GM18505 (cell line): ENCODE measurements around the gene KLHL9.
"Not testable (repeated sequence)": the region's sequence is repeated elsewhere in the genome, so short reads cannot be mapped to it uniquely, and the experiment has no call there.

Experiments used
- ATAC-seq: cut with Tn5 transposase; IDR thresholded peaks from one replicate; pipeline ENCODE4 v1.9.1; 2021; ENCODE audit not compliant: unreplicated experiment
- POLR2A ChIP-seq: IDR thresholded peaks from 4 replicates; pipeline ENCODE4 v1.6.1; 2011; ENCODE audit warnings: borderline replicate concordance; ENCODE audit not compliant: insufficient read depth, insufficient read length; ENCODE audit errors: extremely low read depth

The KLHL9 gene, protein sequence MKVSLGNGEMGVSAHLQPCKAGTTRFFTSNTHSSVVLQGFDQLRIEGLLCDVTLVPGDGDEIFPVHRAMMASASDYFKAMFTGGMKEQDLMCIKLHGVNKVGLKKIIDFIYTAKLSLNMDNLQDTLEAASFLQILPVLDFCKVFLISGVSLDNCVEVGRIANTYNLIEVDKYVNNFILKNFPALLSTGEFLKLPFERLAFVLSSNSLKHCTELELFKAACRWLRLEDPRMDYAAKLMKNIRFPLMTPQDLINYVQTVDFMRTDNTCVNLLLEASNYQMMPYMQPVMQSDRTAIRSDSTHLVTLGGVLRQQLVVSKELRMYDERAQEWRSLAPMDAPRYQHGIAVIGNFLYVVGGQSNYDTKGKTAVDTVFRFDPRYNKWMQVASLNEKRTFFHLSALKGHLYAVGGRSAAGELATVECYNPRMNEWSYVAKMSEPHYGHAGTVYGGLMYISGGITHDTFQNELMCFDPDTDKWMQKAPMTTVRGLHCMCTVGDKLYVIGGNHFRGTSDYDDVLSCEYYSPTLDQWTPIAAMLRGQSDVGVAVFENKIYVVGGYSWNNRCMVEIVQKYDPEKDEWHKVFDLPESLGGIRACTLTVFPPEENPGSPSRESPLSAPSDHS

DNA sequence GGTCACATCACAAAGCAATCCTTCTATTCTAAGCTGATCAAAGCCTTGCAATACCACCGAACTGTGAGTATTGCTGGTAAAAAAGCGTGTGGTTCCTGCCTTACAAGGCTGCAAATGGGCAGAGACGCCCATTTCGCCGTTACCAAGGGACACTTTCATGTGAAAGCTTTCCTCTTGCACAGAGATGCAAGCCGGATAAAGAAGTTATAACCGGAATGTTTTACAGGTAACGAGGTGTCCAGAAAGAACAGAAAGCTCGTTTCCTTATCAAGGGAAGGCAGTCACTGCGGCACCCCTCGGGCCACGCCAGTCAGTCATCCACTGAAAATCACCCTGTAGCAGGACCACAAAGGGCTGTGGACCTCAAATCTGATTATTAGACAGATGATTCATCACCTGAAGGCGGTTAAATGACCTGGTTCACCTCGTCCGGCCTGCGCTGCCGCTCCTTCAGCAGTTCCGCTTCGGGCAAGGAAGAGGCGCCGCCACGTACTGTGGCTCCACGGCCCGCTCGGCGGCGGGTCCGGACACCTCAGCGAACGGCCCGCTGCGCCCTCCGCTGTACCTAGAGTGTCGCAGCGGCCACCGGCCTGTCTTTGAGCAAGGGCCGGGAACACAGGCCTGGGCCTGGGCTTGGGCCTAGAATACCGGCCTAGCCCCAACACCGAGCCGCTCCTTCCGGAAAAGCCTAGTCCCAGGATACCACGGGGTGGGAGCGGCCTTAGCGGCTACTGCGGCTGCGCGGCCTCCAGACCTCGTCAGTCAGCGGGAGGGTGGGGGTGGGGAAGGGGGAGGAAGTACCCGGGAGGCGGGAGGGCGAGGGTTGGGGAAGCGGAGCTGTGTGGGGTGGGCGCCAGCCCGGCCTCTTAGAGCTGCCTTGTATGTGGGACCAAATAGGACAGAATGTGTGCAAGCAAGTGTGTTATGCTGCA lies at the start of gene KLHL9:
KLHL9 (minus strand) TSS at position 704 of the 932 bp plus-strand sequence; CDS start at position 159, 545 bp downstream.
- TF ChIP-seq POLR2A, result peak; percentile 88
- ATAC-seq, result peak; percentile 88

DNA sequence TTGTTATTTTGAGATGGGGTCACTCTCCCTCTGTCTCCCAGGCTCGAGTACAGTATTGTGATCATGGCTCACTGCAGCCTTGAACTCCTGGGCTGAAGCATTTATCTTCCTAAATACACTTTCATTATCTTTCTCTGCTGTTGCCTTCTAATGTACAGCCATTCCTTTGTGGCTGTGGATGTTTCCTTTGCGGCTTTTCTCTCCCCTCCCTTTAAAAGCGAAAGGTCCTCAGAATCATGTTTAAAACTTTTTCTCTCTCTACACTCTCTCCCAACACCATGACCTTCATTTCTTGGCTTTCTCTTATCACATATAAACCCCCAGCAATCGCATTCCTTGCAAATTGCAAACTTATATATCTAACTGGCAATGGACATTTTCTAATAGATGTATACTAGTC lies 48.4 kb upstream of the KLHL9 start:
- no peak for TF ChIP-seq POLR2A
- ATAC-seq, result no peak

DNA sequence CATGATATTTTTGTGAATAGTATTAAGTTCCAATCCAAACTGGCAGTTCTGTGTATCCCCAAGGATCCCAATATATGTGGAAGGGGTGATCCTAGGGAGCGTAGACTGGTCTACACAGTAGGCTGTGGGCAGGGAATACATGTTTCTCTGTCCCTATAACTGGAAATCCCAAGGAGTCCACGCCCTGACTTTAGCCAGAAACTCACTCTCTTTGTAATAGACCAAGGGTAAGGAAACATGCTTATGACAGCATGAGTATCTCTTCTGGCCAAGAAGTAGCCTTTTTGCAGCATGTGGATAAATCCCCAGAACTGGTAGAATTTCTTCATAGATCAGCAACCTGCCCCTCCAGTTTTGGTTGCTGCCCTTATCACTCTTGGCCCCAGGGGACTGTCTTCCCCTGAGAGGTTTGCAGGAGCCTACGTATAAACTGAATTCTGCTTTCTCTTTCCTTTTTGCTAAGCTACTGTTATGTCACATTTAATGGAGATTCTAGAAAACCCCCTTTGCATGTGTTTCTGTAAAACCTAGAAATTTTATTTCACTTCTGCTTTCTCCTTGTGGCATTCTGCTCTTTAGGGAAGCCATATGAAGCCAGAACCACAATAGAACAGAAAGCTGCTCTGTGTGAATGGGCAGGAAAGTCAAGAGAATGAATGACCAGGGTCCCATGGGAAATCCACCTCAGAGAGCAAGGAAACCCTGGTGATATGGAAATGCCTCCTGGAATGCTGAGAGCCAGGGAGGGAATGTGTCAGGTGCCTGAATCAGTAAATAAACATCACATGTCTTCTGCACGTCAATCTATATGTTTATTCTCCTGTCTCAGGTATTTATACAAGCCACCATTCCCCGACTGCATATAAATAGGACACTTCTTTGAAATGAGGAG lies 46.5 kb upstream of the KLHL9 start:
- ATAC-seq, result peak; percentile 99
- no peak for TF ChIP-seq POLR2A

DNA sequence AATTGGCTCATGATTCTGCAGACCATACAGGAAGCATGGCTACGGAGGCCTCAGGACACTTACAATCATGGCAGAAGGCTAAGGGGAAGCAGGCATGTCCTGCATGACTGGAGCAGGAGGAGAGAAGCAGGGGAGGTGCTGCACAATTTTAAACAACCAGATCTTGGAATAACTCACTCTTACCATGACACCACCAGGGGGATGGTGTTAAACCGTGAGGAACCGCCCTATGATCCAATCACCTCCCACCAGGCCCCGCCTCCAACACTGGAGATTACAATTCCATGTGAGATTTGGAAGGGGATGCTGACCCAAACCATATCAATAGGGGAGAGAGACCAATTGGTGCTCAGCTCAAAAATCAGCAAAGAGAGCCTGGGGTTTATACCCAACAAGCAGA lies 36.3 kb upstream of the KLHL9 start:
- ATAC-seq, result not testable (repeated sequence)

DNA sequence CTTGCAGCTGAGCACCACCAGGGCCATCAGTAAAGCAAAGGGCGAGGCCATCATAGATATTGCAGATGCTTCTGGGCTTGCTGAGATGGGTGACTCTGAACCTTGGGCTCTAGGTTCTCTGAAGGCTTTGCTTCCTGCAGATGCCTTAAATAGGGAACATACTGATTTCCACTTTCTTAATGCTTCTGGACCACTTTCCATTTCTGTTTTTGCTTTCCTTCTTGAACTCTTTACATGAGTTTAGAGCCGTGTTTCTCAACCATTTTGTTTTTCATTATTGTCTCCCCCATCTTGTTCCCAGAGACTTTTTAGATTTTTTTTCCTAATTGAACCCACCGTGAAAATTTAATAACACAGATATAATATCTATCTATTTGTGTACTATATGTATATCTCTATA lies 32.8 kb upstream of the KLHL9 start, which contains the start of gene IFNA13:
IFNA13 (minus strand) TSS at position 101 of the 400 bp plus-strand sequence; CDS start at position 54, 47 bp downstream.
- ATAC-seq, result no peak
- TF ChIP-seq POLR2A, result no peak

DNA sequence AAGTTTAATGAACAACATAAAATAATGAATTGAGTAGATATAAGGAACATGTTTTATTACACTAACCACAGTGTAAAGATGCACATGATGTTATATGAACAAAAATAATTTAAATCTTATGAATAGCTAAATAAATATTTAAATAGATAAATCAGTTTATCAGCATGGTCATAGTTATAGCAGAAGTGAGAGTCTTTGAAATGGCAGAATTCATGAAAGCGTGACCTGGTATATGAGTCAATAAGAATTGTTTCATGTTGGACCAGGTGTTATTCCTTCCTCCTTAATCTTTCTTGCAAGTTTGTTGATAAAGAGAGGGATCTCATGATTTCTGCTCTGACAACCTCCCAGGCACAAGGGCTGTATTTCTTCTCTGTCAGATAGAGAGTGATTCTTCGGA lies 32.0 kb upstream of the KLHL9 start:
- peak; percentile 97 for ATAC-seq

DNA sequence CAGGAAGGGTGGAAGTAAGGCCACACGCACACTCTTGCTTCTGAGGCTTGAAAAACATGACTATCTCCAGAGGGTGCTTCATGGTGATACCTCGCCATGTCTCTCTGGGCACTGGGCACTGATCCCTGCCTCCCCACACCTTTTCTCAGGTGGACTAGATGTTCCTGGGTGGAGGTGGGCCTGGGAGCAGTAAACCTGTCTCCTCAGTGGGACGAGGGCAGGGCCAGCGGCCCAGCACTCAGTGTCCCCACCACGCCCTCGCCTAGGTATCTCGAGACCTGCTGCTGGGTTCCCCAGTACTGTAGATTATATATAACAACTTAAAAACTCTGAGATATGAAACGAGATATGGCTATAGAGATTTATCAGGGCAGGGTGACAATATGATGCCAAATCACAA lies 27.1 kb upstream of the KLHL9 start:
- no peak for TF ChIP-seq POLR2A
- no peak for ATAC-seq

DNA sequence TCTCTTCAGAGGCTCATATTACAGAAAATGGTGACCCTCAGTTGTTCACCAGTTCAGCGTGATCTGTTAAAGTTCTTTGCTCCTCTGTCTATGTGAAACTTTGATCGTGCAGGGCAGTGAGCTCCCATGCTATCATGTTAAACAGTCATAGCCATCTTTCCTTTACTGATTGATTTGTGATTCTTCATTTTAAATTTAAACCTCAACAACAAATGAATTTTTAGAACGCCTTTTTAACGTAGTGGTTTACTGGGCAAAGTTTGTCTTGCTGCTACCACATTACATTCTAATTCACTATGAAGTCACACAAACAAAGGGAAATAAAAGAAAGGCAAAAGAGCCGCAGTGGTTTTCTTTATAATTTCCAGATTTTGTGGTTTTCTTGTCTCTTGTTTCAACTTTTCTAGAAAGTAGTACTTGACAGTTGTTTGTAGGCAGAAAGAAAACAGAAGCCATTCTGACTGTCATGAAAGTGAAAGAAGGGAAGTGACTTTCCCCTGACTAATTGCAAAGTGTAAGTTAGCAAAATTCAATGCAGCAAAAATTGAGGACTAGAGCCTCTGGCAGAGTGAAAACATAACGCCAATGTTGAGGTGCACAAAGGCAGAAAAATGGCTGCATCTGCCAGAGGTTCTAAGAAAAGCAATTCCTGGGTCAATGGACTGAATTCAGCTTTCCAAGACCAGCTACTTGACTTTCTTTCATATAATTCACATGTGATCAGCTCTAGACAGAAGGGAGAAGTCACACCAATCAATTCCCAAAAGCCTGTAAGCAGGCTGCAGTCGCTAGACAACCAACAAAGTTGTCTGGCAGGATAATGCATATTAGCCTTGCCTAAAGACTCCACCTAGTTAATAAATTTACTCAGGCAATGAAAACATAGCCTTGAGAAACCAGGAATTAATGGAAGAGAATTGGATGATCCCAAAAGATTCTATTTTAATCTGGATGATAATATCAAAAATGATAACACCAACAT lies 22.6 kb upstream of the KLHL9 start:
- no peak for TF ChIP-seq POLR2A

DNA sequence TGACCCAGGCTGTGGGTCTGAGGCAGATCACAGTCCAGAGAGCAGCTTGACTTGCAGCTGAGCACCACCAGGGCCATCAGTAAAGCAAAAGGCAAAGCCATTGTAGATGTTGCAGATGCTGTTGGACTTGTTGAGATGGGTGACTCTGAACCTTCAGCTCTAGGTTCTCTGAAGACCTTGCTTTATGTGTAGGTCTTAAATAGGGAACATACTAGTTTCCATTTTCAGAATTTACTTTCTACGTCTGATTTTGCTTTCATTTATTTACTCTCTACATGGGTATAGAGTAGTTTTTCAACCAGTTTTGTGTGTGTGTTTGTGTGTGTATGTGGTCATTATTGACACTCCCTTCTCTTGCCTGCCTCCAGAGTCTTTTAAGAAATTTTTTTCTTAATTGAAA lies 15.6 kb upstream of the KLHL9 start, which contains the start of gene IFNA6:
IFNA6 (minus strand) TSS at position 101 of the 400 bp plus-strand sequence; CDS start at position 101, 0 bp downstream.
- TF ChIP-seq POLR2A, result no peak
- ATAC-seq, result no peak

More for the DNA sequence above, 22.6 kb upstream of the KLHL9 start:
- ATAC-seq, result peak; percentile 82

DNA sequence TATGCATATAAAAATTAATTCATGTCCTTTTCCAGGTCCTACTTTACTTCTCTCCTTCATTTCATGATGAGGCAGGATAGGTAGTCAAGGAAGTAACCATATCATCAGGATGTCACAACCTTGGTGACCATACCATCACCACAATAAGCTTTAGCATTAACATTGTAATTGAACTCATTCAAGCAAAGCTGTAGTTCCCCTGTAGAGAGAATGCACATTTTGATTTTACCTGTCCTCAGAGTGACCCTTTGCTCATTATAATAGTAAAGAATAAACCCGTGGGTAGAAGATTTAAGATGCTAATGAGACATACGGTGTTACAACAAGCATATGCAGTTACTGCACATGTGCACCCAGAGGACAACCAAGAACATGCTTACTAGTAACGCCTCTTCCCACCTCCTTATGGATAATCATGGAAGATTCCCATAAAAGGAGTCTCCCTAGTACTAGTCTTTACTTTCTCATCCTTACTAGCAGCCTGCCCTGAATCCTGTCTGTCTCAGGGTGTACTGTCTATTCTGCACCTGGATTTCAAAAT lies 13.3 kb upstream of the KLHL9 start:
- ATAC-seq, result no peak
- TF ChIP-seq POLR2A, result no peak

DNA sequence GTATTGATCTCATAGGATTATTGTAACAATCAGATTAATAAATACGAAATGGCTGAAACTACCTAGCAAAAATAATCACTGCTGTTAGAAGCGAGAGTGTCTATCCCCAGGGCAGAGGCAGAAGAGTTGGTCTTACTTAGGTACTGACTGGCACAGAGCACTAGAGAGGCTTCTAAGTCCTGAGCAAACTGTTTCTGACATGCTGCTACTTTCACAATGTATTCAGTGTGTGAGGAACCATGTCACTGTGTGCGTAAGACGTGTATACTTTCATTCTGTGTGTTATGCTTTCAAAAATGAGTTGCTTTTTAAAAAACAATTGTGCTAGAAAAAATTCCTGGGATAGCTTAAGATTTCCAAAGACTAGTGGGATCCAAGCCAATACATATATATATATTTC lies 5.5 kb upstream of the KLHL9 start:
- no peak for ATAC-seq
- no peak for TF ChIP-seq POLR2A
